Mesendoderm (in vitro differentiated cells): ENCODE data around the gene DMRTB1.

Experiments used
- DNase-seq: peaks from one replicate; pipeline ENCODE4 v3.0.0; 2013
- H2AK5ac ChIP-seq: 2 replicates; pipeline ENCODE4 v1.6.1; 2013; ENCODE audit warnings: low read length, inconsistent platforms
- H2BK120ac ChIP-seq: 2 replicates; pipeline ENCODE4 v1.6.1; 2013; ENCODE audit warnings: low read depth, mild to moderate bottlenecking, low read length, moderate library complexity, mixed read lengths
- H2BK15ac ChIP-seq: replicated peaks from 2 replicates; pipeline ENCODE4 v1.6.1; 2013; ENCODE audit warnings: low read depth, mild to moderate bottlenecking, moderate library complexity
- H2BK5ac ChIP-seq: 2 replicates; pipeline ENCODE4 v1.6.1; 2013; ENCODE audit warnings: low read length, inconsistent platforms
- H3K18ac ChIP-seq: 2 replicates; pipeline ENCODE4 v1.6.1; 2013; ENCODE audit warnings: mild to moderate bottlenecking, low read length, mixed read lengths
- H3K23ac ChIP-seq: one replicate; pipeline ENCODE4 v1.6.1; 2013; ENCODE audit warnings: low read length
- H3K27ac ChIP-seq: 2 replicates; pipeline ENCODE4 v1.5.1; 2013; ENCODE audit warnings: low read depth, mild to moderate bottlenecking, inconsistent platforms, low read length, moderate library complexity
- H3K27me3 ChIP-seq: 2 replicates; pipeline ENCODE4 v1.6.1; 2013; ENCODE audit warnings: low read length, control low read depth, mild to moderate bottlenecking, inconsistent platforms; ENCODE audit not compliant: insufficient read depth, poor library complexity
- H3K36me3 ChIP-seq: 2 replicates; pipeline ENCODE4 v1.6.1; 2013; ENCODE audit warnings: low read length, inconsistent platforms; ENCODE audit not compliant: control insufficient read depth, insufficient read depth
- H3K4ac ChIP-seq: one replicate; pipeline ENCODE4 v1.6.1; 2013; ENCODE audit warnings: low read depth, mild to moderate bottlenecking, low read length, moderate library complexity
- H3K4me1 ChIP-seq: 2 replicates; pipeline ENCODE4 v1.6.1; 2013; ENCODE audit warnings: low read depth, low read length, inconsistent platforms; ENCODE audit not compliant: control insufficient read depth
- H3K4me2 ChIP-seq: 2 replicates; pipeline ENCODE4 v1.6.1; 2013; ENCODE audit warnings: low read length
- H3K4me3 ChIP-seq: 2 replicates; pipeline ENCODE4 v1.5.1; 2013; ENCODE audit warnings: mild to moderate bottlenecking, low read length
- H3K56ac ChIP-seq: one replicate; pipeline ENCODE4 v1.6.1; 2013; ENCODE audit warnings: low read length
- H3K79me1 ChIP-seq: 2 replicates; pipeline ENCODE4 v1.6.1; 2013; ENCODE audit warnings: low read length, inconsistent platforms
- H3K79me2 ChIP-seq: 2 replicates; pipeline ENCODE4 v1.6.1; 2013; ENCODE audit warnings: mild to moderate bottlenecking, low read length; ENCODE audit not compliant: control insufficient read depth, insufficient read depth
- H3K9ac ChIP-seq: 2 replicates; pipeline ENCODE4 v1.6.1; 2013; ENCODE audit warnings: low read length, inconsistent platforms
- H4K5ac ChIP-seq: one replicate; pipeline ENCODE4 v1.6.1; 2013; ENCODE audit warnings: low read length
- H4K8ac ChIP-seq: one replicate; pipeline ENCODE4 v1.6.1; 2013; ENCODE audit warnings: low read depth, mild to moderate bottlenecking, control low read depth, low read length, moderate library complexity
- WGBS: extraction: QIAGEN DNeasy Blood & Tissue Kit; methylation state at CpG from one replicate; pipeline ENCODE4 v1.1.7; 2013; ENCODE audit warnings: low lambda C conversion rate, missing lambda C conversion rate; ENCODE audit not compliant: insufficient coverage; ENCODE audit errors: extremely low coverage; 5-methylcytosine and 5-hydroxymethylcytosine counted together

The DMRTB1 gene

GRCh38 chr1:53455364-53455991, 3.7 kb upstream of the DMRTB1 start:
- Histone ChIP-seq H2AK5ac (no peak overlapping the region), H3K9ac (no peak overlapping the region), H4K5ac (no peak overlapping the region), H3K23ac (no peak overlapping the region), H3K4me3 (no peak overlapping the region), H3K79me1 (no peaks in the 10 kb centered on the region), H3K4ac (peak overlapping the region; percentile 84), H3K4me1 (peaks cover 2% of the 10 kb centered on the region), H3K79me2 (no peaks in the 10 kb centered on the region), H2BK5ac (no peak overlapping the region), H3K27me3 (no peaks in the 10 kb centered on the region), H3K36me3 (no peaks in the 10 kb centered on the region), H3K4me2 (no peak overlapping the region), H2BK120ac (no peak overlapping the region), H4K8ac (no peak overlapping the region), H3K18ac (peak overlapping the region; percentile 45), H3K27ac (no peak overlapping the region), H2BK15ac (no peak overlapping the region), H3K56ac (peak overlapping the region; percentile 6)
- no CpG with 5 or more reads among the region's 6 CpGs for WGBS
- no peak for DNase-seq

GRCh38 chr1:53458634-53459033, 565 bp upstream of the DMRTB1 start:
- H3K36me3 ChIP-seq: no peaks in the 10 kb centered on the region
- no peaks in the 10 kb centered on the region for H3K79me1 ChIP-seq
- no peaks in the 10 kb centered on the region for H3K27me3 ChIP-seq
- no peak overlapping the region for H2BK120ac ChIP-seq
- H2BK5ac ChIP-seq: no peak overlapping the region
- no peak overlapping the region for H4K5ac ChIP-seq
- H3K4ac ChIP-seq: no peak overlapping the region
- H3K56ac ChIP-seq: no peak overlapping the region
- no peak overlapping the region for H3K18ac ChIP-seq
- no peak overlapping the region for H2AK5ac ChIP-seq
- no peak overlapping the region for H2BK15ac ChIP-seq
- no peak overlapping the region for H3K4me2 ChIP-seq
- H3K23ac ChIP-seq: no peak overlapping the region
- H4K8ac ChIP-seq: no peak overlapping the region
- no peak overlapping the region for H3K9ac ChIP-seq
- DNase-seq: no peak
- H3K4me1 ChIP-seq: no peaks in the 10 kb centered on the region
- no peak overlapping the region for H3K4me3 ChIP-seq
- H3K79me2 ChIP-seq: no peaks in the 10 kb centered on the region
- no CpG with 5 or more reads among the region's 3 CpGs for WGBS
- no peak overlapping the region for H3K27ac ChIP-seq

- no peak overlapping the region for H4K8ac ChIP-seq
These were observed 1.0 kb downstream of the DMRTB1 start for GRCh38 chr1:53460211-53460634.

GRCh38 chr1:53460666-53461322, 1.6 kb downstream of the DMRTB1 start:
- DNase-seq: no peak
- WGBS: no CpG with 5 or more reads among the region's 29 CpGs
- no peak overlapping the region for H2BK15ac ChIP-seq

More at GRCh38 chr1:53460211-53460634, 1.0 kb downstream of the DMRTB1 start:
- Histone ChIP-seq H3K4ac (no peak overlapping the region), H2BK15ac (no peak overlapping the region), H3K9ac (no peak overlapping the region), H2BK120ac (no peak overlapping the region), H2AK5ac (no peak overlapping the region), H3K79me1 (no peaks in the 10 kb centered on the region), H3K4me2 (no peak overlapping the region), H2BK5ac (no peak overlapping the region), H3K18ac (no peak overlapping the region), H3K36me3 (no peaks in the 10 kb centered on the region), H3K23ac (no peak overlapping the region), H3K79me2 (no peaks in the 10 kb centered on the region), H4K5ac (no peak overlapping the region), H3K4me1 (no peaks in the 10 kb centered on the region), H3K56ac (no peak overlapping the region), H3K27me3 (no peaks in the 10 kb centered on the region), H3K27ac (no peak overlapping the region), H3K4me3 (no peak overlapping the region)
- no CpG with 5 or more reads among the region's 25 CpGs for WGBS
- no peak for DNase-seq

GRCh38 chr1:53461323-53462044, 2.3 kb downstream of the DMRTB1 start:
- Histone ChIP-seq H4K5ac (no peak overlapping the region), H3K79me1 (no peaks in the 10 kb centered on the region), H3K18ac (no peak overlapping the region), H4K8ac (no peak overlapping the region), H3K23ac (peak overlapping the region; percentile 51), H3K56ac (peak overlapping the region; percentile 54), H3K9ac (no peak overlapping the region), H2BK15ac (no peak overlapping the region), H2AK5ac (peak overlapping the region; percentile 83), H2BK120ac (no peak overlapping the region), H3K4me3 (no peak overlapping the region), H3K4ac (no peak overlapping the region), H3K4me1 (no peaks in the 10 kb centered on the region), H3K27me3 (no peaks in the 10 kb centered on the region), H3K27ac (no peak overlapping the region), H2BK5ac (peak overlapping the region; percentile 56), H3K36me3 (no peaks in the 10 kb centered on the region), H3K79me2 (no peaks in the 10 kb centered on the region), H3K4me2 (no peak overlapping the region)
- no peak for DNase-seq
- no CpG with 5 or more reads among the region's 25 CpGs for WGBS

More at GRCh38 chr1:53460666-53461322, 1.6 kb downstream of the DMRTB1 start:
- Histone ChIP-seq H3K4me1 (no peaks in the 10 kb centered on the region), H3K56ac (peak overlapping the region; percentile 40), H3K27me3 (no peaks in the 10 kb centered on the region), H2BK5ac (no peak overlapping the region), H3K9ac (no peak overlapping the region), H2AK5ac (no peak overlapping the region), H3K27ac (no peak overlapping the region), H3K4me3 (no peak overlapping the region), H3K23ac (no peak overlapping the region), H2BK120ac (no peak overlapping the region), H4K5ac (no peak overlapping the region), H3K79me2 (no peaks in the 10 kb centered on the region), H3K79me1 (no peaks in the 10 kb centered on the region), H4K8ac (no peak overlapping the region), H3K18ac (no peak overlapping the region), H3K4me2 (no peak overlapping the region), H3K4ac (no peak overlapping the region), H3K36me3 (no peaks in the 10 kb centered on the region)
